Measurements from ENCODE around the gene ADGB. TPM values are rescaled to one million over a fixed set of nuclear protein-coding genes. Genes with fewer than 3 reads are reported as not detected.

Gene ADGB
- total RNA-seq, 1 donor from 2014 or later = not detected

- H3K4me3 Mint-ChIP-seq (ENCODE audit: unreplicated experiment) = no peak overlapping the region
- no peaks in the 10 kb centered on the region for H3K9me3 ChIP-seq (ENCODE audit: insufficient read depth, low read depth, low read length)
- H3K9ac ChIP-seq (ENCODE audit: low read length) = no peak overlapping the region
- H3K4me3 ChIP-seq (ENCODE audit: insufficient read depth, low read depth, low read length) = no peak overlapping the region
- no peaks in the 10 kb centered on the region for H3K4me1 Mint-ChIP-seq (ENCODE audit: low read depth, unreplicated experiment)
- no peaks in the 10 kb centered on the region for H3K4me1 ChIP-seq (ENCODE audit: insufficient read depth, low read length)
- no peaks in the 10 kb centered on the region for H3K9me3 Mint-ChIP-seq (ENCODE audit: unreplicated experiment)
- H3K4me2 ChIP-seq (ENCODE audit: low read length) = no peak overlapping the region
- H4K20me1 ChIP-seq (ENCODE audit: insufficient read depth, low read length) = no peaks in the 10 kb centered on the region
- H3K27me3 Mint-ChIP-seq (ENCODE audit: low read depth, unreplicated experiment) = no peaks in the 10 kb centered on the region
- no peak overlapping the region for H2AFZ ChIP-seq (ENCODE audit: low read depth, low read length)
- FAIRE-seq (no peak), DNase-seq (ENCODE audit: low read depth) (no peak)
- TF ChIP-seq CTCF (IDR thresholded peaks at IDR 0.05; ENCODE audit: insufficient read depth, low read depth, low read length) (no peak), EZH2 (IDR thresholded peaks at IDR 0.05; ENCODE audit: insufficient read depth, low read length) (no peak)
- H3K36me3 Mint-ChIP-seq (ENCODE audit: low read depth, unreplicated experiment) = no peaks in the 10 kb centered on the region
- H3K79me2 ChIP-seq (ENCODE audit: insufficient read depth, low read length) = no peaks in the 10 kb centered on the region
- H3K27me3 ChIP-seq (ENCODE audit: insufficient read depth, low read length) = peaks cover 2% of the 10 kb centered on the region
- H3K27ac ChIP-seq (ENCODE audit: low read depth, low read length) = no peak overlapping the region
- no peak overlapping the region for H3K27ac Mint-ChIP-seq (ENCODE audit: unreplicated experiment)
- no peaks in the 10 kb centered on the region for H3K36me3 ChIP-seq (ENCODE audit: insufficient read depth, low read length)
Measured at GRCh38 chr6:146590492-146590891, 8.3 kb upstream of the ADGB start.

GRCh38 chr6:146592451-146592850 is 6.3 kb upstream of the ADGB start:
- Histone ChIP-seq H4K20me1 (ENCODE audit: insufficient read depth, low read length) (no peaks in the 10 kb centered on the region), H3K27me3 (ENCODE audit: insufficient read depth, low read length) (peaks cover 2% of the 10 kb centered on the region), H3K9ac (ENCODE audit: low read length) (no peak overlapping the region), H3K9me3 (ENCODE audit: insufficient read depth, low read depth, low read length) (no peaks in the 10 kb centered on the region), H3K36me3 (ENCODE audit: insufficient read depth, low read length) (no peaks in the 10 kb centered on the region), H3K4me2 (ENCODE audit: low read length) (no peak overlapping the region), H3K4me1 (ENCODE audit: insufficient read depth, low read length) (no peaks in the 10 kb centered on the region), H3K27ac (ENCODE audit: low read depth, low read length) (no peak overlapping the region), H2AFZ (ENCODE audit: low read depth, low read length) (no peak overlapping the region), H3K79me2 (ENCODE audit: insufficient read depth, low read length) (no peaks in the 10 kb centered on the region), H3K4me3 (ENCODE audit: insufficient read depth, low read depth, low read length) (no peak overlapping the region)
- Mint-ChIP-seq H3K4me1 (ENCODE audit: low read depth, unreplicated experiment) (no peaks in the 10 kb centered on the region), H3K9me3 (ENCODE audit: unreplicated experiment) (no peaks in the 10 kb centered on the region), H3K27ac (ENCODE audit: unreplicated experiment) (no peak overlapping the region), H3K27me3 (ENCODE audit: low read depth, unreplicated experiment) (no peaks in the 10 kb centered on the region), H3K4me3 (ENCODE audit: unreplicated experiment) (no peak overlapping the region), H3K36me3 (ENCODE audit: low read depth, unreplicated experiment) (no peaks in the 10 kb centered on the region)
- DNase-seq (ENCODE audit: low read depth) (no peak), FAIRE-seq (no peak)
- no peak for TF ChIP-seq EZH2 (IDR thresholded peaks at IDR 0.05; ENCODE audit: insufficient read depth, low read length)
- TF ChIP-seq CTCF (IDR thresholded peaks at IDR 0.05; ENCODE audit: insufficient read depth, low read depth, low read length) = no peak

- H3K9me3 Mint-ChIP-seq (ENCODE audit: unreplicated experiment) = no peaks in the 10 kb centered on the region
- no peak overlapping the region for H3K27ac ChIP-seq (ENCODE audit: low read depth, low read length)
- H3K36me3 ChIP-seq (ENCODE audit: insufficient read depth, low read length) = no peaks in the 10 kb centered on the region
- no peaks in the 10 kb centered on the region for H3K4me1 ChIP-seq (ENCODE audit: insufficient read depth, low read length)
- H3K9ac ChIP-seq (ENCODE audit: low read length) = no peak overlapping the region
- TF ChIP-seq CTCF (IDR thresholded peaks at IDR 0.05; ENCODE audit: insufficient read depth, low read depth, low read length) (no peak), EZH2 (IDR thresholded peaks at IDR 0.05; ENCODE audit: insufficient read depth, low read length) (no peak)
- H3K4me3 ChIP-seq (ENCODE audit: insufficient read depth, low read depth, low read length) = no peak overlapping the region
- no peak overlapping the region for H3K27ac Mint-ChIP-seq (ENCODE audit: unreplicated experiment)
- no peak for FAIRE-seq
- no peaks in the 10 kb centered on the region for H4K20me1 ChIP-seq (ENCODE audit: insufficient read depth, low read length)
- H3K79me2 ChIP-seq (ENCODE audit: insufficient read depth, low read length) = no peaks in the 10 kb centered on the region
- H3K9me3 ChIP-seq (ENCODE audit: insufficient read depth, low read depth, low read length) = no peaks in the 10 kb centered on the region
- DNase-seq (ENCODE audit: low read depth) = no peak
- H2AFZ ChIP-seq (ENCODE audit: low read depth, low read length) = no peak overlapping the region
- no peak overlapping the region for H3K4me2 ChIP-seq (ENCODE audit: low read length)
- no peak overlapping the region for H3K4me3 Mint-ChIP-seq (ENCODE audit: unreplicated experiment)
- no peaks in the 10 kb centered on the region for H3K27me3 Mint-ChIP-seq (ENCODE audit: low read depth, unreplicated experiment)
- no peaks in the 10 kb centered on the region for H3K36me3 Mint-ChIP-seq (ENCODE audit: low read depth, unreplicated experiment)
- peaks cover 2% of the 10 kb centered on the region for H3K27me3 ChIP-seq (ENCODE audit: insufficient read depth, low read length)
- no peaks in the 10 kb centered on the region for H3K4me1 Mint-ChIP-seq (ENCODE audit: low read depth, unreplicated experiment)
Measured at GRCh38 chr6:146593986-146594385, 4.8 kb upstream of the ADGB start.
